K562 (cell line): ENCODE data around the gene TICAM1. TPM values are rescaled to one million over a fixed set of nuclear protein-coding genes. Genes with fewer than 3 reads are reported as not detected.

Experiments
- ATAC-seq: fragments of 200-7000 bp; cut with Tn5 transposase; 3 replicates; pipeline ENCODE4 v1.9.1; 2020; ENCODE audit warnings: moderate library complexity
- BruUV-seq: library from RNA; stranded (reverse); fragments of 400-500 nt; replicated peaks from 2 replicates; lab custom pipeline; 2021; lab: Mats Ljungman, UMichigan
- CTCF ChIA-PET: fragments of 300-600 bp; formaldehyde crosslinking; extraction: SDS; loops from one replicate; lab custom pipeline; 2021; ENCODE audit warnings: low intra/inter-chr PET ratio; lab: Yijun Ruan, JAX
- POLR2A ChIA-PET: fragments of 300-600, 350-650 bp; sonication (Branson Sonifier 250); formaldehyde crosslinking; extraction: SDS; loops from one replicate; lab custom pipeline; 2021; ENCODE audit warnings: antibody characterized with exemption, inconsistent platforms; lab: Yijun Ruan, JAX
- DNase-seq, 4 experiments: peaks; one replicate each; pipeline versions ENCODE4 v3.0.0 to v3.0.0-alpha.2; 2011 to 2018; ENCODE audit warnings: low spot score in 3 of 4, mixed read lengths in 3 of 4; ENCODE audit errors: extremely low read depth in 1 of 4
- FAIRE-seq: peaks from 2 replicates; lab custom pipeline; 2011; peaks lifted over from hg19 to GRCh38; lab: Jason Lieb, UNC
- H2AFZ ChIP-seq: 2 replicates; pipeline ENCODE4 v1.6.0; 2011; ENCODE audit warnings: low read depth, low read length, control low read depth, inconsistent platforms
- H3K27ac ChIP-seq: fragments of 200-600 bp; 3 replicates; pipeline ENCODE4 v1.8.0; 2011; ENCODE audit warnings: low read depth, mild to moderate bottlenecking, control low read depth, inconsistent platforms, low read length, moderate library complexity, mixed read lengths; ENCODE audit errors: extremely low read depth
- H3K27me3 ChIP-seq, 2 experiments: fragments of 300-600 bp in 1 of 2; 2 replicates in 1 of 2; 3 replicates in 1 of 2; pipeline versions ENCODE4 v1.6.0 to v1.8.0; 2011; ENCODE audit warnings: inconsistent platforms in 2 of 2, low read length in 2 of 2, mild to moderate bottlenecking in 1 of 2, mixed read lengths in 1 of 2, moderate library complexity in 1 of 2; ENCODE audit not compliant: control insufficient read depth in 2 of 2, insufficient read depth in 2 of 2
- H3K36me3 ChIP-seq: fragments of 300-600 bp; 3 replicates; pipeline ENCODE4 v1.8.0; 2011; ENCODE audit warnings: mild to moderate bottlenecking, low read length, inconsistent platforms; ENCODE audit not compliant: control insufficient read depth, insufficient read depth
- H3K4me1 ChIP-seq, 2 experiments: fragments of 200-600 bp in 1 of 2; replicated peaks in 1 of 2; 2 replicates in 1 of 2; 3 replicates in 1 of 2; pipeline versions ENCODE4 v1.5.1 to v1.8.0; 2011; ENCODE audit warnings: inconsistent platforms in 2 of 2, low read length in 2 of 2, mild to moderate bottlenecking in 1 of 2, mixed read lengths in 1 of 2, moderate library complexity in 1 of 2; ENCODE audit not compliant: control insufficient read depth in 2 of 2, insufficient read depth in 2 of 2
- H3K4me2 ChIP-seq: 2 replicates; pipeline ENCODE4 v1.6.1; 2011; ENCODE audit warnings: low read length, control low read depth, inconsistent platforms, mixed read lengths; ENCODE audit not compliant: insufficient read depth
- H3K4me3 ChIP-seq: fragments of 200-600 bp; sonication (generic), shearing (Covaris generic); 2 replicates; pipeline ENCODE4 v1.5.1; 2016; ENCODE audit warnings: control low read depth, inconsistent platforms
- H3K79me2 ChIP-seq: fragments of 200-600 bp; 3 replicates; pipeline ENCODE4 v1.8.0; 2011; ENCODE audit warnings: low read length, inconsistent platforms; ENCODE audit not compliant: control insufficient read depth, insufficient read depth
- H3K9ac ChIP-seq, 2 experiments: 2 replicates each; pipeline versions ENCODE4 v1.6.0 to v1.6.1; 2011; ENCODE audit warnings: low read depth in 2 of 2, low read length in 2 of 2, control low read depth in 1 of 2, inconsistent platforms in 1 of 2, mild to moderate bottlenecking in 1 of 2, mixed read lengths in 1 of 2; ENCODE audit not compliant: insufficient read depth in 1 of 2
- H3K9me1 ChIP-seq: one replicate; pipeline ENCODE4 v1.6.0; 2011; ENCODE audit warnings: inconsistent platforms, mild to moderate bottlenecking, low read length, moderate library complexity; ENCODE audit not compliant: control insufficient read depth, insufficient read depth
- H3K9me3 ChIP-seq: replicated peaks from 2 replicates; pipeline ENCODE4 v1.5.1; 2011; ENCODE audit warnings: low read depth, low read length, inconsistent platforms; ENCODE audit not compliant: control insufficient read depth, insufficient read depth
- H4K20me1 ChIP-seq: replicated peaks from 2 replicates; pipeline ENCODE4 v1.6.1; 2011; ENCODE audit warnings: low read length, inconsistent platforms, mixed read lengths; ENCODE audit not compliant: control insufficient read depth, insufficient read depth
- BCOR ChIP-seq: fragments of 450-650 bp; IDR thresholded peaks from 2 replicates; pipeline ENCODE4 v1.6.1; 2016
- CTBP1 ChIP-seq: fragments of 450-650 bp; IDR thresholded peaks from 2 replicates; pipeline ENCODE4 v1.6.1; 2016; ENCODE audit warnings: borderline replicate concordance
- GATAD2A ChIP-seq: fragments of 450-650 bp; IDR thresholded peaks from 2 replicates; pipeline ENCODE4 v1.6.1; 2017
- NEUROD1 ChIP-seq: fragments of 150-350 bp; IDR thresholded peaks from 2 replicates; pipeline ENCODE4 v1.6.1; 2014; ENCODE audit warnings: borderline replicate concordance, low read length, low read depth; ENCODE audit not compliant: partially characterized antibody
- PKNOX1 ChIP-seq: fragments of 450-650 bp; IDR thresholded peaks from 2 replicates; pipeline ENCODE4 v1.6.1; 2016
- POLR2B ChIP-seq: fragments of 450-650 bp; IDR thresholded peaks from 2 replicates; pipeline ENCODE4 v1.6.1; 2018; ENCODE audit warnings: low read depth; ENCODE audit not compliant: partially characterized antibody
- RAD21 ChIP-seq, 2 experiments: fragments of 250-450 bp in 1 of 2; fragments of 450-650 bp in 1 of 2; sonication (Bioruptor Pico) in 1 of 2; formaldehyde crosslinking in 1 of 2; IDR thresholded peaks in 1 of 2; conservative IDR thresholded peaks in 1 of 2; 2 replicates each; pipeline versions ENCODE4 v1.4.0 to v1.8.0; 2020 to 2022; ENCODE audit warnings: mild to moderate bottlenecking in 2 of 2, moderate library complexity in 1 of 2
- RCOR1 ChIP-seq, 2 experiments: IDR thresholded peaks; 2 replicates each; pipeline ENCODE4 v1.6.1; 2012; ENCODE audit warnings: low read depth in 2 of 2, low read length in 2 of 2, borderline replicate concordance in 1 of 2, improper control_type of control experiment in 1 of 2
- SP1 ChIP-seq: sonication (generic); formaldehyde crosslinking; IDR thresholded peaks from 2 replicates; pipeline ENCODE4 v1.8.1; 2022; ENCODE audit warnings: mild to moderate bottlenecking, missing genetic modification reagents
- TBP ChIP-seq: optimal IDR thresholded peaks from 2 replicates; pipeline ENCODE3; 2011; ENCODE audit warnings: low read depth, low read length, improper control_type of control experiment
- ZBTB7A ChIP-seq: IDR thresholded peaks from 2 replicates; pipeline ENCODE4 v1.6.1; 2011; ENCODE audit warnings: low read depth, mild to moderate bottlenecking, low read length, moderate library complexity, borderline replicate concordance; ENCODE audit not compliant: control insufficient read depth
- WGBS: fragments of 100-300 bp; shearing (Covaris generic); methylation state at CpG from one replicate; pipeline ENCODE4 v1.1.6; 2016; ENCODE audit warnings: low coverage, mixed read lengths; ENCODE audit not compliant: insufficient coverage; ENCODE audit errors: missing lambda C conversion rate; 5-methylcytosine and 5-hydroxymethylcytosine counted together
- in situ Hi-C: fragments of 300-500 bp; cut with MboI; formaldehyde crosslinking; loops from 4 replicates; pipeline ENCODE4 v1.15.0; 2018; ENCODE audit warnings: inconsistent platforms, mixed read lengths
- intact Hi-C: fragments of 100-400 bp; cut with micrococcal nuclease; formaldehyde crosslinking; loops from 2 replicates; pipeline ENCODE4 v1.14.2; 2022
- polyA plus RNA-seq, 8 experiments: library from polyadenylated mRNA; depleted of rRNA in 4 of 8; stranded (reverse) in 5 of 8; unstranded in 3 of 8; fragments of >200 nt; fragmentation: Nextera tagmentation in 2 of 8; fragmentation: Illumina TruSeq in 1 of 8; extraction: Ambion mirVana in 2 of 8; extraction: Trizol in 1 of 8; gene quantifications; 2 replicates each; pipeline versions ENCODE4 v1.2.1 to v1.2.3, GENCODE V29; 2011 to 2014; ENCODE audit warnings: inconsistent platforms in 1 of 8, missing spikeins in 1 of 8
- total RNA-seq, 7 experiments: library from RNA; depleted of rRNA in 6 of 7; stranded (reverse); fragments of >200 nt in 6 of 7; fragmentation: Illumina TruSeq in 2 of 7; extraction: Trizol in 2 of 7; gene quantifications; 2 replicates each; pipeline versions ENCODE4 v1.2.1 to v1.2.3, GENCODE V29; 2011 to 2021; ENCODE audit warnings: low replicate concordance in 1 of 7
- TF ChIP-seq, protein P1 (sequence below), 3 experiments: IDR thresholded peaks in 2 of 3; conservative IDR thresholded peaks in 1 of 3; 2 replicates each; pipeline ENCODE4 v1.5.1; 2011 to 2012; ENCODE audit warnings: low read length in 3 of 3, mild to moderate bottlenecking in 3 of 3, control low read depth in 2 of 3, improper control_type of control experiment in 1 of 3, inconsistent platforms in 1 of 3, low read depth in 1 of 3, mixed read lengths in 1 of 3, moderate library complexity in 1 of 3; ENCODE audit not compliant: insufficient read depth in 2 of 3
- TF ChIP-seq, protein P2 (sequence below): fragments of 450-650 bp; formaldehyde crosslinking; IDR thresholded peaks from 2 replicates; pipeline ENCODE4 v1.4.0; 2020; ENCODE audit warnings: mild to moderate bottlenecking, moderate library complexity
- TF ChIP-seq, protein P3 (sequence below): sonication (generic); formaldehyde crosslinking; IDR thresholded peaks from 2 replicates; pipeline ENCODE4 v1.8.0; 2022; ENCODE audit warnings: missing genetic modification reagents, mild to moderate bottlenecking, moderate library complexity, borderline replicate concordance

The TICAM1 gene
- total and polyA plus RNA-seq, 9 of the 15 experiments (the other 6 are each of a cell fraction or from before 2014, with no cell fraction given) = 0.07 to 11.6 (median 1.5) TPM

DNA sequence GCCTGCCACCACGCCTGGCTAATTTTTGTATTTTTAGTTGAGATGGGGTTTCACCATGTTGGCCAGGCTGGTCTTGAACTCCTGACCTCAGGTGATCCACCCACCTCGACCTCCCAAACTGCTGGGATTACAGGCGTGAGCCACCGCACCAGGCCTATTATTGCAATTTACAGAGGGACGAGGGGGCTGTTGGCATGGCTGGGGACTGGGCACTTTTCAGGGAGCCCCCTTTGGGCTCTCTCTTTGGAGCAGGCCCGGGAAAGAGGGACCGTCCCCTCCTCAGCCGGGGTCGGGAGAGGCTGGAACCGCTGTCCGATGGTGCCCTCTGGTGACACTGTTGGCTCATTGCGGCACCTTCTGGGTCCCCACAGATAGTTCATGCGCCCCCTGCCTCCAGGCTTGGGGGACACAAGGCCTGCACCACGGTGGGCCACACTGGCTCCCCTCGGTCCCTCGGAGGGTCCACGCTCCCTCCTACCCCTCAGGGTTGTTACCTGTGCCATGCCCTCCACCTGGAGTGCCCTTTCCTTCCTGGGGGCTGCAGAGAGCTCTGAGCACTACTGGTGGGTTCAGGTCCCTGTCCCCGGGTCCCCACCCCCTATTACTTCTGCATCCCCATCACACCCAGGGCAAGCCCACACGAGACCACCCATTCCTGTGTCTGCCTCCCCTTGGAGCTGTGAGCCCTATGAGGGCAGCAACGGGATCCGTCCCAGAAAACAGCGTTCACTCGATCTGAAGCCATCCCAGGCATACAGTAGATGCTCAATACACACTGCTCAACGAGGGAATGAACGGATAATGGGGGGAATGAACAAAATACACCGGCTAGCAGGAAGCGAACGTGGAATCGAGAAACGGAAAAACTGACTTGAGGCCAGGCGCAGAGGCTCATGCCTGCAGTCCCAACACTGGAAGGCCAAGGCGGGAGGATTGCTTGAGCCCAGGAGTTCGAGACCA lies 27.5 kb downstream of the TICAM1 start:
- POLR2A ChIA-PET = interaction anchor here (0.7 to 1.4 kb wide), 3 partner anchors 9 to 533 kb away, joined by 3 read pairs; no protein-coding TSS in a partner anchor
- no peak overlapping the region; the same call in 1 of the 2 replicates for H3K4me2 ChIP-seq
- in situ Hi-C loops (no loop called here), intact Hi-C loops (loop anchor here (1.0 kb wide), 1 partner anchor 72 kb away; no protein-coding TSS in a partner anchor)
- H3K4me1 ChIP-seq = peaks cover 0 to 14% of the 10 kb centered on the region in 2 experiments; a peak in 3 of 5 replicates
- BruUV-seq = no TSS peak
- H3K27me3 ChIP-seq = no peaks in the 10 kb centered on the region
- no peaks in the 10 kb centered on the region for H3K36me3 ChIP-seq
- H2AFZ ChIP-seq = peak overlapping the region; percentile 51; the same call in 1 of the 2 replicates
- peak; percentile 94 for ATAC-seq
- H3K27ac ChIP-seq = no peak overlapping the region
- H3K9ac ChIP-seq = no peak overlapping the region
- 25% methylated on average over 31 of the region's 33 CpGs for WGBS
- no peaks in the 10 kb centered on the region for H3K79me2 ChIP-seq
- no peaks in the 10 kb centered on the region for H3K9me1 ChIP-seq
- no peaks in the 10 kb centered on the region for H3K9me3 ChIP-seq
- DNase-seq = peak; percentile 81 to 85 (median 83)
- peak; percentile 93 for FAIRE-seq
- H4K20me1 ChIP-seq = no peaks in the 10 kb centered on the region
- no peak overlapping the region for H3K4me3 ChIP-seq
- CTCF ChIA-PET = interaction anchor here (1.0 to 3.3 kb wide), 5 partner anchors 71 to 281 kb away, joined by 3 to 35 read pairs (median 4); no protein-coding TSS in a partner anchor
- TF ChIP-seq RCOR1 (IDR thresholded peaks at IDR 0.05; ENCODE audit: borderline replicate concordance in 1 of 2, low read depth in 2 of 2, low read length in 2 of 2) (0 out of 4 replicates have a peak, but pooled peaks of 1 of the 2 experiments have one; percentile 30), GATAD2A (no peak), TBP (no peak), NEUROD1 (peak; percentile 35), BCOR (peak; percentile 73), RAD21 (CRISPR knock-in tag; conservative IDR thresholded peaks at IDR 0.05 in 1 of 2, IDR thresholded peaks at IDR 0.05 in 1 of 2) (peak; percentile 70 to 92), PKNOX1 (no peak), ZBTB7A (peak; percentile 95), SP1 (CRISPR knock-in tag) (peak; percentile 53), CTBP1 (peak; percentile 26; the same call in 1 of the 2 replicates), POLR2B (no peak)
- TF ChIP-seq, protein P1, sequence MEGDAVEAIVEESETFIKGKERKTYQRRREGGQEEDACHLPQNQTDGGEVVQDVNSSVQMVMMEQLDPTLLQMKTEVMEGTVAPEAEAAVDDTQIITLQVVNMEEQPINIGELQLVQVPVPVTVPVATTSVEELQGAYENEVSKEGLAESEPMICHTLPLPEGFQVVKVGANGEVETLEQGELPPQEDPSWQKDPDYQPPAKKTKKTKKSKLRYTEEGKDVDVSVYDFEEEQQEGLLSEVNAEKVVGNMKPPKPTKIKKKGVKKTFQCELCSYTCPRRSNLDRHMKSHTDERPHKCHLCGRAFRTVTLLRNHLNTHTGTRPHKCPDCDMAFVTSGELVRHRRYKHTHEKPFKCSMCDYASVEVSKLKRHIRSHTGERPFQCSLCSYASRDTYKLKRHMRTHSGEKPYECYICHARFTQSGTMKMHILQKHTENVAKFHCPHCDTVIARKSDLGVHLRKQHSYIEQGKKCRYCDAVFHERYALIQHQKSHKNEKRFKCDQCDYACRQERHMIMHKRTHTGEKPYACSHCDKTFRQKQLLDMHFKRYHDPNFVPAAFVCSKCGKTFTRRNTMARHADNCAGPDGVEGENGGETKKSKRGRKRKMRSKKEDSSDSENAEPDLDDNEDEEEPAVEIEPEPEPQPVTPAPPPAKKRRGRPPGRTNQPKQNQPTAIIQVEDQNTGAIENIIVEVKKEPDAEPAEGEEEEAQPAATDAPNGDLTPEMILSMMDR (IDR thresholded peaks at IDR 0.05 in 2 of 3, conservative IDR thresholded peaks at IDR 0.05 in 1 of 3; ENCODE audit: insufficient read depth in 2 of 3, low read depth in 1 of 3, low read length in 3 of 3) = peak; percentile 94 to 99 (median 99)
- TF ChIP-seq, protein P2, sequence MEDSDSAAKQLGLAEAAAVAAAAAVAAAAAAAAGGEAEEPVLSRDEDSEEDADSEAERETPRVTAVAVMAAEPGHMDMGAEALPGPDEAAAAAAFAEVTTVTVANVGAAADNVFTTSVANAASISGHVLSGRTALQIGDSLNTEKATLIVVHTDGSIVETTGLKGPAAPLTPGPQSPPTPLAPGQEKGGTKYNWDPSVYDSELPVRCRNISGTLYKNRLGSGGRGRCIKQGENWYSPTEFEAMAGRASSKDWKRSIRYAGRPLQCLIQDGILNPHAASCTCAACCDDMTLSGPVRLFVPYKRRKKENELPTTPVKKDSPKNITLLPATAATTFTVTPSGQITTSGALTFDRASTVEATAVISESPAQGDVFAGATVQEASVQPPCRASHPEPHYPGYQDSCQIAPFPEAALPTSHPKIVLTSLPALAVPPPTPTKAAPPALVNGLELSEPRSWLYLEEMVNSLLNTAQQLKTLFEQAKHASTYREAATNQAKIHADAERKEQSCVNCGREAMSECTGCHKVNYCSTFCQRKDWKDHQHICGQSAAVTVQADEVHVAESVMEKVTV (CRISPR knock-in tag) = peak; percentile 45; the same call in 1 of the 2 replicates
- TF ChIP-seq, protein P3, sequence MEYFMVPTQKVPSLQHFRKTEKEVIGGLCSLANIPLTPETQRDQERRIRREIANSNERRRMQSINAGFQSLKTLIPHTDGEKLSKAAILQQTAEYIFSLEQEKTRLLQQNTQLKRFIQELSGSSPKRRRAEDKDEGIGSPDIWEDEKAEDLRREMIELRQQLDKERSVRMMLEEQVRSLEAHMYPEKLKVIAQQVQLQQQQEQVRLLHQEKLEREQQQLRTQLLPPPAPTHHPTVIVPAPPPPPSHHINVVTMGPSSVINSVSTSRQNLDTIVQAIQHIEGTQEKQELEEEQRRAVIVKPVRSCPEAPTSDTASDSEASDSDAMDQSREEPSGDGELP (CRISPR knock-in tag) = peak; percentile 66
